Esophagus squamous epithelium (tissue), 4 donors: Measurements from ENCODE around the gene KCNG4.
"Not testable (repeated sequence)": the region's sequence is repeated elsewhere in the genome, so short reads cannot be mapped to it uniquely, and the experiment has no call there.

Experiments
- CTCF ChIP-seq, 6 experiments: fragments of 450-650 bp in 4 of 6; fragments of 200-600 bp in 2 of 6; sonication (generic) in 2 of 6; IDR thresholded peaks; one replicate each; pipeline ENCODE4 v1.5.1; 2016 to 2019; ENCODE audit warnings: antibody characterized with exemption in 6 of 6, mild to moderate bottlenecking in 4 of 6, moderate library complexity in 4 of 6
- POLR2A ChIP-seq, 4 donors: fragments of 450-650 bp; IDR thresholded peaks; one replicate each; pipeline ENCODE4 v1.6.1; 2017; ENCODE audit warnings: antibody characterized with exemption in 4 of 4, mild to moderate bottlenecking in 4 of 4, moderate library complexity in 3 of 4

- not testable (repeated sequence) for TF ChIP-seq CTCF, POLR2A (IDR thresholded peaks at IDR 0.05)
Measured at GRCh38 chr16:84204551-84204950, 35.3 kb downstream of the KCNG4 start.
